Endothelial cell of umbilical vein (primary cell): ENCODE data around the gene AGT. TPM values are rescaled to one million over a fixed set of nuclear protein-coding genes. Genes with fewer than 3 reads are reported as not detected.

ENCODE experiments used
- BruUV-seq: library from RNA; stranded (reverse); fragments of 400-500 nt; replicated peaks from 2 replicates; lab custom pipeline; 2021; lab: Mats Ljungman, UMichigan
- CTCF ChIA-PET: fragments of 300-600, 350-600 bp; sonication (Branson Sonifier 250); formaldehyde crosslinking; loops from one replicate; lab custom pipeline; 2021; ENCODE audit warnings: antibody characterized with exemption, inconsistent platforms; lab: Charles Lee
- POLR2A ChIA-PET: fragments of 300-600, 350-600 bp; sonication (Branson Sonifier 250); formaldehyde crosslinking; loops from one replicate; lab custom pipeline; 2021; ENCODE audit warnings: antibody characterized with exemption, inconsistent platforms; lab: Charles Lee
- DNase-seq: peaks from one replicate; pipeline ENCODE4 v3.0.0-alpha.2; 2011; ENCODE audit warnings: low read depth, low spot score
- FAIRE-seq: peaks from 2 replicates; lab custom pipeline; 2011; peaks lifted over from hg19 to GRCh38; lab: Jason Lieb, UNC
- H2AFZ ChIP-seq: 2 replicates; pipeline ENCODE4 v1.6.0; 2012; ENCODE audit warnings: low read depth, low read length, control low read depth, inconsistent platforms
- H3K27ac ChIP-seq: 2 replicates; pipeline ENCODE4 v1.5.1; 2011; ENCODE audit warnings: low read depth, mild to moderate bottlenecking, control low read depth, low read length, moderate library complexity; ENCODE audit not compliant: insufficient read depth
- H3K27me3 ChIP-seq, 2 experiments: 2 replicates each; pipeline versions ENCODE4 v1.6.0 to v1.6.1; 2011; ENCODE audit warnings: low read length in 2 of 2, mixed read lengths in 1 of 2; ENCODE audit not compliant: control insufficient read depth in 2 of 2, insufficient read depth in 2 of 2
- H3K36me3 ChIP-seq, 2 experiments: 2 replicates in 1 of 2; 3 replicates in 1 of 2; pipeline ENCODE4 v1.5.1; 2011; ENCODE audit warnings: low read length in 2 of 2, mild to moderate bottlenecking in 1 of 2, moderate library complexity in 1 of 2; ENCODE audit not compliant: control insufficient read depth in 2 of 2, insufficient read depth in 2 of 2; ENCODE audit errors: extremely low read depth in 1 of 2
- H3K4me1 ChIP-seq: 3 replicates; pipeline ENCODE4 v1.5.1; 2011; ENCODE audit warnings: mild to moderate bottlenecking, low read length; ENCODE audit not compliant: control insufficient read depth, insufficient read depth; ENCODE audit errors: extremely low read depth
- H3K4me2 ChIP-seq: 2 replicates; pipeline ENCODE4 v1.6.1; 2011; ENCODE audit warnings: low read length, control low read depth, mixed read lengths; ENCODE audit not compliant: insufficient read depth
- H3K4me3 ChIP-seq, 3 experiments: fragments of 200-600 bp in 1 of 3; sonication (generic), shearing (Covaris generic) in 1 of 3; replicated peaks in 1 of 3; 2 replicates each; pipeline ENCODE4 v1.5.1; 2011 to 2016; ENCODE audit warnings: control low read depth in 3 of 3, low read length in 3 of 3, mild to moderate bottlenecking in 2 of 3, inconsistent platforms in 1 of 3, low read depth in 1 of 3, moderate library complexity in 1 of 3; ENCODE audit not compliant: insufficient read depth in 1 of 3
- H3K79me2 ChIP-seq: 2 replicates; pipeline ENCODE4 v1.6.0; 2012; ENCODE audit warnings: low read length, inconsistent platforms; ENCODE audit not compliant: control insufficient read depth, insufficient read depth
- H3K9ac ChIP-seq: replicated peaks from 2 replicates; pipeline ENCODE3; 2011; ENCODE audit warnings: low read length, control low read depth; ENCODE audit not compliant: insufficient read depth; ENCODE audit errors: extremely low read depth
- H3K9me1 ChIP-seq: replicated peaks from 3 replicates; pipeline ENCODE4 v1.6.0; 2011; ENCODE audit warnings: mild to moderate bottlenecking, low read length; ENCODE audit not compliant: control insufficient read depth, insufficient read depth; ENCODE audit errors: extremely low read depth
- H3K9me3 ChIP-seq: replicated peaks from 2 replicates; pipeline ENCODE4 v1.5.1; 2012; ENCODE audit warnings: low read length, inconsistent platforms; ENCODE audit not compliant: control insufficient read depth, insufficient read depth
- H4K20me1 ChIP-seq: replicated peaks from 2 replicates; pipeline ENCODE3; 2011; ENCODE audit warnings: mild to moderate bottlenecking, low read length; ENCODE audit not compliant: control insufficient read depth, insufficient read depth; ENCODE audit errors: extremely low read depth
- EZH2 ChIP-seq: IDR thresholded peaks from 2 replicates; pipeline ENCODE4 v1.6.1; 2012; ENCODE audit warnings: borderline replicate concordance, low read depth, mild to moderate bottlenecking, moderate library complexity, low read length, inconsistent platforms; ENCODE audit not compliant: severe bottlenecking
- FOS ChIP-seq: IDR thresholded peaks from 2 replicates; pipeline ENCODE4 v1.6.1; 2011; ENCODE audit warnings: mild to moderate bottlenecking, low read length, moderate library complexity, borderline replicate concordance; ENCODE audit not compliant: insufficient read depth
- GATA2 ChIP-seq: IDR thresholded peaks from 2 replicates; pipeline ENCODE4 v1.7.0; 2011; ENCODE audit warnings: low read depth, mild to moderate bottlenecking, moderate library complexity, mixed read lengths, low read length; ENCODE audit not compliant: insufficient read length, insufficient read depth
- JUN ChIP-seq: IDR thresholded peaks from 2 replicates; pipeline ENCODE4 v1.6.1; 2011; ENCODE audit warnings: borderline replicate concordance, low read depth; ENCODE audit not compliant: insufficient read length, insufficient read depth
- MYC ChIP-seq: IDR thresholded peaks from one replicate; pipeline ENCODE4 v1.6.1; 2011; ENCODE audit warnings: mild to moderate bottlenecking, low read depth, low read length
- POLR2A ChIP-seq: IDR thresholded peaks from 2 replicates; pipeline ENCODE4 v1.6.1; 2012; ENCODE audit warnings: low read depth, mild to moderate bottlenecking, control low read depth, low read length
- POLR2AphosphoS5 ChIP-seq: IDR thresholded peaks from 2 replicates; pipeline ENCODE4 v1.6.1; 2012; ENCODE audit warnings: low read depth, mild to moderate bottlenecking, control low read depth, low read length, moderate library complexity; ENCODE audit not compliant: insufficient read depth
- dilution Hi-C: fragments of 300-500 bp; cut with MboI; formaldehyde crosslinking; loops from one replicate; pipeline ENCODE4 v1.15.0; 2019; ENCODE audit warnings: low sequenced_read_pairs; ENCODE audit not compliant: extremely low pct_ligation_motif_present
- intact Hi-C: fragments of 100-400 bp; cut with micrococcal nuclease; formaldehyde crosslinking; loops from one replicate; pipeline ENCODE4 v1.10.0; 2022
- polyA plus RNA-seq, 4 experiments: library from polyadenylated mRNA; depleted of rRNA in 3 of 4; stranded (reverse) in 3 of 4; unstranded in 1 of 4; fragments of >200 nt; gene quantifications; 2 replicates each; pipeline versions ENCODE4 v1.2.1 to v1.2.3, GENCODE V29; 2011 to 2012; ENCODE audit warnings: missing spikeins in 1 of 4
- total RNA-seq: library from RNA; stranded (reverse); gene quantifications from 2 replicates; pipeline ENCODE4 v1.2.3, GENCODE V29; 2021
- TF ChIP-seq, protein P1 (sequence below), 2 donors: IDR thresholded peaks; 1 replicate in 1 of 2; 2 replicates in 1 of 2; pipeline ENCODE4 v1.5.1; 2011; ENCODE audit warnings: low read length in 2 of 2, mild to moderate bottlenecking in 2 of 2, moderate library complexity in 2 of 2, control low read depth in 1 of 2, inconsistent platforms in 1 of 2, low read depth in 1 of 2; ENCODE audit not compliant: insufficient read depth in 1 of 2; ENCODE audit errors: extremely low read depth in 1 of 2
- TF ChIP-seq, protein P2 (sequence below): IDR thresholded peaks from 2 replicates; pipeline ENCODE4 v1.6.1; 2011; ENCODE audit not compliant: insufficient read depth, insufficient read length

AGT gene
- total and polyA plus RNA-seq, 2 donors (not counting 3 experiments of a cell fraction or from before 2014, with no cell fraction given): not detected

- Histone ChIP-seq H3K9ac (no peak overlapping the region), H2AFZ (no peak overlapping the region), H3K9me3 (no peaks in the 10 kb centered on the region), H3K27me3 (no peaks in the 10 kb centered on the region), H3K4me2 (no peak overlapping the region), H3K4me3 (no peak overlapping the region), H3K9me1 (no peaks in the 10 kb centered on the region), H3K36me3 (peaks cover 4 to 8% of the 10 kb centered on the region in 2 experiments), H3K4me1 (no peaks in the 10 kb centered on the region), H3K27ac (no peak overlapping the region), H3K79me2 (no peaks in the 10 kb centered on the region), H4K20me1 (no peaks in the 10 kb centered on the region)
- dilution Hi-C loops: no loop called here
- intact Hi-C loops: loop anchor here (1.0 kb wide), 1 partner anchor 20 kb away; no protein-coding TSS in a partner anchor
- POLR2A ChIA-PET: no interaction called here
- BruUV-seq: no TSS peak
- CTCF ChIA-PET: no interaction called here
- TF ChIP-seq GATA2 (no peak), JUN (no peak), POLR2AphosphoS5 (no peak), POLR2A (no peak), EZH2 (no peak), MYC (no peak), FOS (no peak)
- TF ChIP-seq, protein P1, sequence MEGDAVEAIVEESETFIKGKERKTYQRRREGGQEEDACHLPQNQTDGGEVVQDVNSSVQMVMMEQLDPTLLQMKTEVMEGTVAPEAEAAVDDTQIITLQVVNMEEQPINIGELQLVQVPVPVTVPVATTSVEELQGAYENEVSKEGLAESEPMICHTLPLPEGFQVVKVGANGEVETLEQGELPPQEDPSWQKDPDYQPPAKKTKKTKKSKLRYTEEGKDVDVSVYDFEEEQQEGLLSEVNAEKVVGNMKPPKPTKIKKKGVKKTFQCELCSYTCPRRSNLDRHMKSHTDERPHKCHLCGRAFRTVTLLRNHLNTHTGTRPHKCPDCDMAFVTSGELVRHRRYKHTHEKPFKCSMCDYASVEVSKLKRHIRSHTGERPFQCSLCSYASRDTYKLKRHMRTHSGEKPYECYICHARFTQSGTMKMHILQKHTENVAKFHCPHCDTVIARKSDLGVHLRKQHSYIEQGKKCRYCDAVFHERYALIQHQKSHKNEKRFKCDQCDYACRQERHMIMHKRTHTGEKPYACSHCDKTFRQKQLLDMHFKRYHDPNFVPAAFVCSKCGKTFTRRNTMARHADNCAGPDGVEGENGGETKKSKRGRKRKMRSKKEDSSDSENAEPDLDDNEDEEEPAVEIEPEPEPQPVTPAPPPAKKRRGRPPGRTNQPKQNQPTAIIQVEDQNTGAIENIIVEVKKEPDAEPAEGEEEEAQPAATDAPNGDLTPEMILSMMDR (IDR thresholded peaks at IDR 0.05; ENCODE audit: extremely low read depth in 1 of 2, insufficient read depth in 1 of 2, low read depth in 1 of 2, low read length in 2 of 2): no peak
- TF ChIP-seq, protein P2, sequence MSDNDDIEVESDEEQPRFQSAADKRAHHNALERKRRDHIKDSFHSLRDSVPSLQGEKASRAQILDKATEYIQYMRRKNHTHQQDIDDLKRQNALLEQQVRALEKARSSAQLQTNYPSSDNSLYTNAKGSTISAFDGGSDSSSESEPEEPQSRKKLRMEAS: no peak
- no peak for FAIRE-seq
- no peak for DNase-seq
Measured at GRCh38 chr1:230696218-230696617, 17.7 kb downstream of the AGT start.
